Neuronal stem cell (in vitro differentiated cells): ENCODE results near the gene PALS2. TPM values are rescaled to one million over a fixed set of nuclear protein-coding genes. Genes with fewer than 3 reads are reported as not detected.

Experiments
- DNase-seq: peaks from one replicate; pipeline ENCODE4 v3.0.0-alpha.2; 2013; ENCODE audit warnings: low spot score
- H2AFZ ChIP-seq: one replicate; pipeline ENCODE4 v1.6.1; 2013; ENCODE audit warnings: mild to moderate bottlenecking, low read length, inconsistent platforms
- H2AK5ac ChIP-seq: 2 replicates; pipeline ENCODE4 v1.6.1; 2013; ENCODE audit warnings: low read depth, mild to moderate bottlenecking, inconsistent platforms, low read length, moderate library complexity, mixed read lengths
- H2BK120ac ChIP-seq: 2 replicates; pipeline ENCODE4 v1.6.1; 2013; ENCODE audit warnings: low read depth, mild to moderate bottlenecking, inconsistent platforms, low read length, moderate library complexity, mixed read lengths
- H2BK12ac ChIP-seq: one replicate; pipeline ENCODE4 v1.6.1; 2013; ENCODE audit warnings: low read length, inconsistent platforms
- H2BK15ac ChIP-seq: 2 replicates; pipeline ENCODE4 v1.6.1; 2013; ENCODE audit warnings: mild to moderate bottlenecking, low read length, inconsistent platforms, mixed read lengths
- H2BK5ac ChIP-seq: one replicate; pipeline ENCODE4 v1.6.1; 2013; ENCODE audit warnings: inconsistent platforms, mild to moderate bottlenecking, low read length, moderate library complexity
- H3K14ac ChIP-seq: one replicate; pipeline ENCODE4 v1.6.1; 2013; ENCODE audit warnings: low read length, inconsistent platforms
- H3K18ac ChIP-seq: 2 replicates; pipeline ENCODE4 v1.6.1; 2013; ENCODE audit warnings: low read length, inconsistent platforms
- H3K23ac ChIP-seq: 2 replicates; pipeline ENCODE4 v1.6.1; 2013; ENCODE audit warnings: low read depth, mild to moderate bottlenecking, mixed read lengths, low read length, inconsistent platforms; ENCODE audit not compliant: poor library complexity
- H3K27ac ChIP-seq: replicated peaks from 3 replicates; pipeline ENCODE4 v1.5.1; 2013; ENCODE audit warnings: low read length, inconsistent platforms
- H3K27me3 ChIP-seq, 3 experiments: 2 replicates each; pipeline ENCODE4 v1.6.1; 2013; ENCODE audit warnings: low read length in 3 of 3, mild to moderate bottlenecking in 2 of 3, inconsistent platforms in 1 of 3, low read depth in 1 of 3, mixed read lengths in 1 of 3, moderate library complexity in 1 of 3; ENCODE audit not compliant: control insufficient read depth in 3 of 3, insufficient read depth in 3 of 3
- H3K36me3 ChIP-seq, 2 donors: replicated peaks in 1 of 2; 2 replicates each; pipeline ENCODE4 v1.6.1; 2013; ENCODE audit warnings: low read length in 2 of 2; ENCODE audit not compliant: control insufficient read depth in 2 of 2, insufficient read depth in 2 of 2
- H3K4ac ChIP-seq: 2 replicates; pipeline ENCODE4 v1.6.1; 2013; ENCODE audit warnings: inconsistent platforms, mild to moderate bottlenecking, low read length, moderate library complexity
- H3K4me1 ChIP-seq, 2 donors: 1 replicate in 1 of 2; 2 replicates in 1 of 2; pipeline ENCODE4 v1.6.1; 2013; ENCODE audit warnings: low read length in 2 of 2, low read depth in 1 of 2; ENCODE audit not compliant: control insufficient read depth in 2 of 2, insufficient read depth in 1 of 2
- H3K4me2 ChIP-seq: one replicate; pipeline ENCODE4 v1.6.1; 2013; ENCODE audit warnings: mild to moderate bottlenecking, low read length, inconsistent platforms; ENCODE audit not compliant: insufficient read depth, poor library complexity, severe bottlenecking
- H3K4me3 ChIP-seq, 2 donors: 2 replicates each; pipeline ENCODE4 v1.5.1; 2013; ENCODE audit warnings: low read length in 2 of 2, mild to moderate bottlenecking in 2 of 2, inconsistent platforms in 1 of 2, moderate library complexity in 1 of 2
- H3K79me1 ChIP-seq: one replicate; pipeline ENCODE4 v1.6.1; 2013; ENCODE audit warnings: low read depth, mild to moderate bottlenecking, inconsistent platforms, low read length, moderate library complexity
- H3K9ac ChIP-seq: one replicate; pipeline ENCODE4 v1.6.1; 2013; ENCODE audit warnings: mild to moderate bottlenecking, low read depth, low read length, inconsistent platforms; ENCODE audit not compliant: poor library complexity
- H3K9me3 ChIP-seq, 2 donors: replicated peaks in 1 of 2; 2 replicates each; pipeline versions ENCODE3 to v1.6.1; 2013; ENCODE audit warnings: low read length in 2 of 2, mild to moderate bottlenecking in 2 of 2, inconsistent platforms in 1 of 2, low read depth in 1 of 2, mixed read lengths in 1 of 2, moderate library complexity in 1 of 2; ENCODE audit not compliant: control insufficient read depth in 2 of 2, insufficient read depth in 1 of 2
- H4K8ac ChIP-seq: one replicate; pipeline ENCODE4 v1.6.1; 2013; ENCODE audit warnings: low read depth, mild to moderate bottlenecking, inconsistent platforms, low read length, moderate library complexity
- H4K91ac ChIP-seq: one replicate; pipeline ENCODE4 v1.6.1; 2013; ENCODE audit warnings: low read length, low read depth, mild to moderate bottlenecking, inconsistent platforms; ENCODE audit not compliant: poor library complexity
- WGBS, 2 donors: extraction: QIAGEN DNeasy Blood & Tissue Kit; methylation state at CpG; one replicate each; pipeline ENCODE4 v1.1.7; 2013; ENCODE audit warnings: missing lambda C conversion rate in 2 of 2, mixed read lengths in 1 of 2; ENCODE audit not compliant: insufficient read length in 2 of 2, insufficient replicate concordance in 1 of 2; ENCODE audit errors: extremely low coverage in 2 of 2; 5-methylcytosine and 5-hydroxymethylcytosine counted together
- polyA plus RNA-seq, 2 experiments: library from polyadenylated mRNA; stranded (reverse); fragments of 200-250 nt; gene quantifications; one replicate each; pipeline ENCODE4 v1.2.3, GENCODE V29; 2013

The PALS2 gene, protein sequence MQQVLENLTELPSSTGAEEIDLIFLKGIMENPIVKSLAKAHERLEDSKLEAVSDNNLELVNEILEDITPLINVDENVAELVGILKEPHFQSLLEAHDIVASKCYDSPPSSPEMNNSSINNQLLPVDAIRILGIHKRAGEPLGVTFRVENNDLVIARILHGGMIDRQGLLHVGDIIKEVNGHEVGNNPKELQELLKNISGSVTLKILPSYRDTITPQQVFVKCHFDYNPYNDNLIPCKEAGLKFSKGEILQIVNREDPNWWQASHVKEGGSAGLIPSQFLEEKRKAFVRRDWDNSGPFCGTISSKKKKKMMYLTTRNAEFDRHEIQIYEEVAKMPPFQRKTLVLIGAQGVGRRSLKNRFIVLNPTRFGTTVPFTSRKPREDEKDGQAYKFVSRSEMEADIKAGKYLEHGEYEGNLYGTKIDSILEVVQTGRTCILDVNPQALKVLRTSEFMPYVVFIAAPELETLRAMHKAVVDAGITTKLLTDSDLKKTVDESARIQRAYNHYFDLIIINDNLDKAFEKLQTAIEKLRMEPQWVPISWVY
- polyA plus RNA-seq (2013, experiment 1 of 2) = 12.1 TPM
- 13.3 TPM for polyA plus RNA-seq (2013, experiment 2 of 2)

DNA sequence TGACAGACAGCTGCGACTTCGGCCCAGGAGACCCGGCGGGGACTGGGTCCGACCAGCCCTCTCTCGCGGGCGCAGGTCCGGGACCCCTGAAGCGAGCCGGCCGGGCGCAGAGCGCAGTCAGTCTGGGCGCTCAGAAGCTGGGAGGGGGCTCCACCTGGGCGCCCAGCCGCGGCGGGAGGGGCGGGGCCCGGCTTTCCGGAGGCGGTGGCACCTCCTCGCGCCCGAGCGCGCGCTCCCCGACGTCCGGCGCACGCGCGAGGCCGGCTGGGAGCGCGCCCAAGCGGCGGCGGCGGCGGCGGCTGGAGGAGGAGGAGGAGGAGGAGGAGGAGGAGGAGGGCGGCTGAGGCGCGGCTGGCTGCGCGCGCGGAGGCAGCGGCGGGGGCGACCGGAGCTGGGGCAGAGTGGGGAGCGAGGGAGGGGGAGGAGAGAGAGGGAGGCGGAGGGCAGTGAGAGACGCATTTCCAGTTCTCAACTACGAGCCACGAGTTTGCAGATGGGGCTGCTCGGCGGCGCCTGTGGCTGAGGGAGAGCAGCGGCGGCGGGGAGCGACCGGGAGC is at the start of gene PALS2:
Gene PALS2, plus strand, starts transcription at position 456 of the 557 bp plus-strand sequence. CDS start 50,216 bp downstream, outside the sequence.
- peak within 1 kb of the TSS; percentile 61 for H3K4me2 ChIP-seq
- no peak within 1 kb of the TSS for H2BK12ac ChIP-seq
- peak within 1 kb of the TSS; percentile 96 for H3K18ac ChIP-seq
- peak within 1 kb of the TSS; percentile 97 for H2AFZ ChIP-seq
- no peaks in the 10 kb centered on the region for H3K9me3 ChIP-seq
- H2BK5ac ChIP-seq = peak within 1 kb of the TSS; percentile 93
- peak within 1 kb of the TSS; percentile 8 for H3K23ac ChIP-seq
- H3K79me1 ChIP-seq = peaks cover 2% of the 10 kb centered on the region
- peaks cover 0 to 7% of the 10 kb centered on the region in 2 donors for H3K4me1 ChIP-seq
- H4K8ac ChIP-seq = no peak within 1 kb of the TSS
- DNase-seq = peak; percentile 78
- peak within 1 kb of the TSS; percentile 47 for H3K14ac ChIP-seq
- WGBS, 2 donors = no CpG with 5 or more reads among the region's 69 CpGs
- H2BK120ac ChIP-seq = no peak within 1 kb of the TSS
- H4K91ac ChIP-seq = no peak within 1 kb of the TSS
- peak within 1 kb of the TSS; percentile 91 for H3K9ac ChIP-seq
- no peak within 1 kb of the TSS for H3K4ac ChIP-seq
- peak within 1 kb of the TSS; percentile 88 for H3K27ac ChIP-seq
- H2BK15ac ChIP-seq = peak within 1 kb of the TSS; percentile 83
- no peak within 1 kb of the TSS for H2AK5ac ChIP-seq
- peaks cover 0 to 48% (median 0%) of the 10 kb centered on the region in 3 experiments for H3K27me3 ChIP-seq
- peak within 1 kb of the TSS; percentile 81 to 99 for H3K4me3 ChIP-seq
- H3K36me3 ChIP-seq = no peaks in the 10 kb centered on the region

- Histone ChIP-seq H4K8ac (no peak overlapping the region), H2AFZ (peak overlapping the region; percentile 49), H2AK5ac (no peak overlapping the region), H3K14ac (no peak overlapping the region), H3K36me3 (no peaks in the 10 kb centered on the region), H3K4me2 (no peak overlapping the region), H3K27me3 (no peaks in the 10 kb centered on the region), H3K18ac (no peak overlapping the region), H3K9me3 (no peaks in the 10 kb centered on the region), H3K4ac (no peak overlapping the region), H3K9ac (no peak overlapping the region), H3K79me1 (no peaks in the 10 kb centered on the region), H3K4me3 (no peak overlapping the region), H3K4me1 (no peaks in the 10 kb centered on the region), H4K91ac (no peak overlapping the region), H2BK5ac (no peak overlapping the region), H2BK15ac (no peak overlapping the region), H2BK12ac (no peak overlapping the region), H3K23ac (no peak overlapping the region), H2BK120ac (no peak overlapping the region), H3K27ac (no peak overlapping the region)
- no peak for DNase-seq
- WGBS, 2 donors = no CpG with 5 or more reads among the region's 4 CpGs
These were observed 42.0 kb upstream of the PALS2 start for GRCh38 chr7:24531255-24531654.

GRCh38 chr7:24536682-24537081 is 36.6 kb upstream of the PALS2 start:
- no peak overlapping the region for H3K18ac ChIP-seq

GRCh38 chr7:24540956-24541355 is 32.3 kb upstream of the PALS2 start:
- Histone ChIP-seq H3K79me1 (no peaks in the 10 kb centered on the region), H3K4ac (no peak overlapping the region), H2BK120ac (no peak overlapping the region)

More at GRCh38 chr7:24536682-24537081, 36.6 kb upstream of the PALS2 start:
- Histone ChIP-seq H2BK15ac (no peak overlapping the region), H3K4me1 (no peaks in the 10 kb centered on the region), H4K8ac (no peak overlapping the region), H3K23ac (no peak overlapping the region), H2BK120ac (no peak overlapping the region), H3K9ac (no peak overlapping the region), H3K14ac (no peak overlapping the region), H3K27me3 (no peaks in the 10 kb centered on the region), H3K27ac (no peak overlapping the region), H3K9me3 (no peaks in the 10 kb centered on the region), H4K91ac (no peak overlapping the region), H3K79me1 (no peaks in the 10 kb centered on the region), H2AK5ac (no peak overlapping the region), H2BK5ac (no peak overlapping the region), H3K4me2 (no peak overlapping the region), H3K36me3 (no peaks in the 10 kb centered on the region), H3K4ac (no peak overlapping the region), H2BK12ac (no peak overlapping the region), H3K4me3 (no peak overlapping the region), H2AFZ (no peak overlapping the region)
- no peak for DNase-seq
- WGBS, 2 donors = no CpG with 5 or more reads among the region's 2 CpGs

More at GRCh38 chr7:24540956-24541355, 32.3 kb upstream of the PALS2 start:
- H3K23ac ChIP-seq = no peak overlapping the region
- H3K36me3 ChIP-seq = no peaks in the 10 kb centered on the region
- no peak overlapping the region for H2BK15ac ChIP-seq
- H3K4me3 ChIP-seq = no peak overlapping the region
- no peak overlapping the region for H3K4me2 ChIP-seq
- H3K27ac ChIP-seq = no peak overlapping the region
- WGBS, 2 donors = no CpG with 5 or more reads among the region's 7 CpGs
- H2BK12ac ChIP-seq = no peak overlapping the region
- DNase-seq = no peak
- H3K14ac ChIP-seq = no peak overlapping the region
- H3K27me3 ChIP-seq = no peaks in the 10 kb centered on the region
- no peak overlapping the region for H3K9ac ChIP-seq
- no peaks in the 10 kb centered on the region for H3K4me1 ChIP-seq
- H4K8ac ChIP-seq = no peak overlapping the region
- H3K9me3 ChIP-seq = no peaks in the 10 kb centered on the region
- no peak overlapping the region for H3K18ac ChIP-seq
- H2AK5ac ChIP-seq = no peak overlapping the region
- no peak overlapping the region for H4K91ac ChIP-seq
- no peak overlapping the region for H2AFZ ChIP-seq
- no peak overlapping the region for H2BK5ac ChIP-seq
